Activated CD8-positive, alpha-beta memory T cell treated with anti-CD3 and anti-CD28 coated beads, Interleukin-2, amount 50 U/mL, for 24 hours (primary cell): ENCODE data around the gene PABPC3.

Experiments used
- DNase-seq: peaks from one replicate; pipeline ENCODE4 v3.0.0-alpha.2; 2020; ENCODE audit errors: extremely low read depth

The PABPC3 gene

GRCh38 chr13:25111585-25111956 is 15.6 kb downstream of the PABPC3 start:
- DNase-seq: no peak

GRCh38 chr13:25112695-25113255 is 16.8 kb downstream of the PABPC3 start:
- DNase-seq: no peak

GRCh38 chr13:25114220-25114619 is 18.3 kb downstream of the PABPC3 start:
- peak; percentile 20 for DNase-seq

- no peak for DNase-seq
Measured at GRCh38 chr13:25116044-25116443, 20.1 kb downstream of the PABPC3 start.

- DNase-seq: no peak
Measured at GRCh38 chr13:25117312-25117711, 21.4 kb downstream of the PABPC3 start.

- no peak for DNase-seq
Measured at GRCh38 chr13:25118378-25118905, 22.5 kb downstream of the PABPC3 start.

GRCh38 chr13:25130944-25131343 is 35.0 kb downstream of the PABPC3 start:
- no peak for DNase-seq

- no peak for DNase-seq
Measured at GRCh38 chr13:25131881-25132420, 36.0 kb downstream of the PABPC3 start.

GRCh38 chr13:25132751-25133390 is 36.9 kb downstream of the PABPC3 start:
- no peak for DNase-seq

GRCh38 chr13:25135896-25136295 is 40.0 kb downstream of the PABPC3 start:
- no peak for DNase-seq

- DNase-seq: no peak
Measured at GRCh38 chr13:25136880-25137787, 41.2 kb downstream of the PABPC3 start.

- no peak for DNase-seq
Measured at GRCh38 chr13:25137788-25138115, 41.8 kb downstream of the PABPC3 start.

- DNase-seq: no peak
Measured at GRCh38 chr13:25141042-25141441, 45.1 kb downstream of the PABPC3 start.

GRCh38 chr13:25143706-25144105 is 47.8 kb downstream of the PABPC3 start:
- no peak for DNase-seq

- DNase-seq: no peak
Measured at GRCh38 chr13:25147638-25148401, 51.9 kb downstream of the PABPC3 start.

- no peak for DNase-seq
Measured at GRCh38 chr13:25148402-25148771, 52.5 kb downstream of the PABPC3 start.
